Myometrial cell (primary cell): Measurements from ENCODE around the gene RB1. TPM values are rescaled to one million over a fixed set of nuclear protein-coding genes. Genes with fewer than 3 reads are reported as not detected.

Experiments used
- total RNA-seq: library from RNA; depleted of rRNA; stranded (reverse); fragments of >200 nt; gene quantifications from 2 replicates; pipeline ENCODE4 v1.2.3, GENCODE V29; 2015

RB1 gene
- total RNA-seq: 18.7 and 22.5 TPM in 2 replicates

GRCh38 chr13:48303359-48304142 is at the start of gene RB1:
Gene RB1, plus strand, starts transcription at chr13:48303751. Its CDS starts 162 bp downstream, at chr13:48303913.

GRCh38 chr13:48412881-48413351 is 109.4 kb downstream of the RB1 start, which contains the start of gene LPAR6:
Gene LPAR6, minus strand, starts transcription at chr13:48413113. Its CDS starts 690 bp downstream, at chr13:48412423.

Other genes with a start within 250 kb of the RB1 start
- gene MED4, start 208.6 kb upstream of the RB1 start, total RNA-seq: 26.2 and 31.9 TPM in 2 replicates
- 127 and 187 TPM in 2 replicates for gene ITM2B, start 70.5 kb upstream of the RB1 start, total RNA-seq
- gene LPAR6, start 109.4 kb downstream of the RB1 start, total RNA-seq: 16.3 and 21.9 TPM in 2 replicates
- gene RCBTB2, start 229.3 kb downstream of the RB1 start, total RNA-seq: 10.1 and 19.0 TPM in 2 replicates